Esophagus squamous epithelium (tissue), 5 donors: ENCODE results near the gene KANK4. TPM values are rescaled to one million over a fixed set of nuclear protein-coding genes. Genes with fewer than 3 reads are reported as not detected.

Experiments
- DNase-seq: peaks from one replicate; lab custom pipeline; 2025; lab: John Stamatoyannopoulos, UW
- H3K27ac ChIP-seq, 4 donors: fragments of 200-600 bp; sonication (generic); one replicate each; pipeline ENCODE4 v1.5.1; 2016 to 2019; ENCODE audit warnings: mild to moderate bottlenecking in 1 of 4
- H3K27me3 ChIP-seq, 4 donors: fragments of 200-600 bp; sonication (generic); 1 replicate in 3 of 4; 2 replicates in 1 of 4; pipeline versions ENCODE4 v1.5.1 to v1.6.0; 2017 to 2021; ENCODE audit warnings: antibody characterized with exemption in 1 of 4
- H3K36me3 ChIP-seq, 3 donors: fragments of 200-600 bp; sonication (generic); one replicate each; pipeline ENCODE4 v1.5.1; 2016 to 2019
- H3K4me1 ChIP-seq, 3 donors: fragments of 200-600 bp; sonication (generic); one replicate each; pipeline ENCODE4 v1.5.1; 2017 to 2019
- H3K4me3 ChIP-seq, 4 donors: fragments of 200-600 bp; sonication (generic); 1 replicate in 3 of 4; 2 replicates in 1 of 4; pipeline ENCODE4 v1.5.1; 2016 to 2019; ENCODE audit warnings: mild to moderate bottlenecking in 2 of 4, moderate library complexity in 1 of 4
- H3K9me3 ChIP-seq, 3 donors: fragments of 200-600 bp; sonication (generic); one replicate each; pipeline ENCODE4 v1.5.1; 2016 to 2019
- CTCF ChIP-seq, 6 experiments: fragments of 450-650 bp in 4 of 6; fragments of 200-600 bp in 2 of 6; sonication (generic) in 2 of 6; IDR thresholded peaks; one replicate each; pipeline ENCODE4 v1.5.1; 2016 to 2019; ENCODE audit warnings: antibody characterized with exemption in 6 of 6, mild to moderate bottlenecking in 4 of 6, moderate library complexity in 4 of 6
- POLR2A ChIP-seq, 4 donors: fragments of 450-650 bp; IDR thresholded peaks; one replicate each; pipeline ENCODE4 v1.6.1; 2017; ENCODE audit warnings: antibody characterized with exemption in 4 of 4, mild to moderate bottlenecking in 4 of 4, moderate library complexity in 3 of 4
- WGBS, 2 donors: methylation state at CpG; one replicate each; pipeline ENCODE4 v1.1.5; 2018; 5-methylcytosine and 5-hydroxymethylcytosine counted together
- intact Hi-C: fragments of 100-400 bp; cut with DNase I; formaldehyde crosslinking; loops from one replicate; pipeline ENCODE4 v1.15.0; 2022
- total RNA-seq, 4 donors: library from RNA; depleted of rRNA; stranded (reverse); fragments of >200 nt; gene quantifications; one replicate each; pipeline ENCODE4 v1.1.0, GENCODE V29; 2016
- donor health status: DM: yes; HTN: yes; CAD: no.

Gene KANK4
- total RNA-seq, 4 donors from 2014 or later, result 0.19 TPM; not detected in 3

- intact Hi-C loops, result no loop called here
- Histone ChIP-seq H3K36me3 (no peaks in the 10 kb centered on the region), H3K27me3 (no peaks in the 10 kb centered on the region), H3K4me1 (peaks cover 0 to 23% (median 12%) of the 10 kb centered on the region in 3 donors), H3K27ac (peak overlapping the region in 2 of 4 donors; percentile 42 to 44), H3K4me3 (no peak overlapping the region), H3K9me3 (no peaks in the 10 kb centered on the region)
- no peak for DNase-seq
- 38 to 60% methylated on average over 15 to 19 of the region's 21 CpGs for WGBS, 2 donors
- TF ChIP-seq CTCF (IDR thresholded peaks at IDR 0.05), result no peak
- no peak for TF ChIP-seq POLR2A (IDR thresholded peaks at IDR 0.05)
Measured at GRCh38 chr1:62337706-62338631, 18.7 kb upstream of the KANK4 start.

DNA sequence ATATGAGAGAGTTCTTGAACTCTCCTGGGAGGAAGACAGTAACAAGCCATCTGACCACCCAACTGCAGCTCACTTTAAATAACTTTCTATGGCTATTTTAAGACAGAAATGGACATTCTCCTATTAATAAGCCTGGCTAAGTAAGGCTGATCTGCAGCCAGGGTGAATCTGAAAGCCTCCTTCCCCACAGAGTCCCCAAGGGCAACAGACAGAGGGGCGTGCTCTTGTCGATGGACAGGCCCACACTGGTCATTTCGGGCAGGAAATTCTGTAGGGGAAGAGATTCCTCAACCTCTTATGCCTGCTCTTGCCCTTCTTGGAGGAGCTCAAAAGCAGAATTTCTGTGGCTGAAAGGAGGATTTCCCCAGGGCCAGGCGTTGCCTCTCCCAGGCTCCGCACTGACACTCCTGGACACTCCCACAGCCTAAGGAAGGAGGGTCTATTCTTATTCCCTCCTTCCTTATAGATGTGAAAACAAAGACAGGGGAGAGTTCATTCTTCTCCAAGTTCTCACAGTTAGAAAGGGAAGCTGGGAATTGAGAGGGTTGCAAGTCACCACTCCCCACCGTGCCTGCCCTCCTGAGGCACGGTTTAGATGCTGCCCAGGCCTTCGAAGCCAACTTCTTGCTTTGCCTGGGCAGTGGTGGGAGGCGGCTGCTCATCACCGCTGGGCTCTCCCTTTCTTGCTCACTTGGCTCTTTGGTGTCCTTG is 17.9 kb upstream of the KANK4 start:
- DNase-seq, result no peak
- Histone ChIP-seq H3K9me3 (no peaks in the 10 kb centered on the region), H3K4me1 (peaks cover 0 to 23% (median 12%) of the 10 kb centered on the region in 3 donors), H3K4me3 (no peak overlapping the region), H3K27ac (peak overlapping the region in 2 of 4 donors; percentile 42 to 44), H3K36me3 (no peaks in the 10 kb centered on the region), H3K27me3 (no peaks in the 10 kb centered on the region)
- intact Hi-C loops, result no loop called here
- WGBS, 2 donors, result 47 to 52% methylated on average over 7 to 10 of the region's 10 CpGs
- no peak for TF ChIP-seq CTCF (IDR thresholded peaks at IDR 0.05)
- no peak for TF ChIP-seq POLR2A (IDR thresholded peaks at IDR 0.05)

DNA sequence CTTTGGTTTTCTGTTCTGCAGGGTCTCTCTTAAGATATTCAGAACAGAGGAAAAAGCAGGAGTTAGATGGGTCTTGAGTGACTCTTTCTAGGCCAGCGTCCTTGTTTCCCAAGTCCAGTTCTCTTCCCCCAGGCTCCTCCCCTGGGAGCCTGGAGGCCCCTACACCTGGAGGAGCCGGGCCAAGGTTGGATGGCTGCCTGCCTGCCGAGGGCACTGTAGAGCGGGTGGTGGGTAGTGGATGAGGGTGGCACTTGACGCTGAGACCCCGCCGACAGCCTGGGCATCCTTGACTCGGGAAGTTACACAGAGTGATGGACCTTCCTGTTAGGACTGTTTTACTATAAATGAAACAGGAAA is 17.4 kb upstream of the KANK4 start:
- TF ChIP-seq POLR2A (IDR thresholded peaks at IDR 0.05), result no peak
- no peak for TF ChIP-seq CTCF (IDR thresholded peaks at IDR 0.05)
- H3K27me3 ChIP-seq, result no peaks in the 10 kb centered on the region
- 57 to 63% methylated on average over 3 to 5 of the region's 8 CpGs for WGBS, 2 donors
- no peaks in the 10 kb centered on the region for H3K36me3 ChIP-seq
- no peak overlapping the region for H3K27ac ChIP-seq
- intact Hi-C loops, result no loop called here
- DNase-seq, result no peak
- H3K4me1 ChIP-seq, result peaks cover 0 to 23% (median 12%) of the 10 kb centered on the region in 3 donors
- H3K9me3 ChIP-seq, result no peaks in the 10 kb centered on the region
- no peak overlapping the region for H3K4me3 ChIP-seq

DNA sequence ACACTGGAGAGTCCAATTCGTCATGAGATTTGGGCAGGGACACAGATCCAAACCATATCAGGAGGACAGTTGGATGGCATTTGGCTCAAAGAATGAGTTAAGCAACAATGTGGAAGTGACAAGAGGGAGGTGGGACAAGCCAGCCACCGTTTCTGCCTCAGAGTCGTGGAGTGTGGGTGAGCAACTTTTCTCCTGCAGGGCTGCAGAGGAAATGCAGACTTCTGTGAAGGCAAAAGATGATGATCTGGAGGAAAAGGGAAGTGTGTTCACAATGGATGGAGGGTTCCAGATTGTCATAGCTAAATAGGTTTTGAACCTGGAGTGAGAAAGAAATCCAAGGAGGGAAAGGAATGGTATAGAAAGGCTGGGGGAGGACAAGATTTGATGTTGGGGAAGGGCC is 16.4 kb upstream of the KANK4 start:
- Histone ChIP-seq H3K36me3 (no peaks in the 10 kb centered on the region), H3K4me3 (no peak overlapping the region), H3K27me3 (no peaks in the 10 kb centered on the region), H3K9me3 (no peaks in the 10 kb centered on the region), H3K27ac (no peak overlapping the region), H3K4me1 (peaks cover 0 to 23% (median 12%) of the 10 kb centered on the region in 3 donors)
- WGBS, 2 donors, result 49 to 52% methylated on average over 3 of the region's 3 CpGs
- intact Hi-C loops, result no loop called here
- TF ChIP-seq POLR2A (IDR thresholded peaks at IDR 0.05), result no peak
- peak in 1 of 6 experiments; percentile 7 for TF ChIP-seq CTCF (IDR thresholded peaks at IDR 0.05)
- no peak for DNase-seq
